Measurements from ENCODE around the gene LANCL3. TPM values are rescaled to one million over a fixed set of nuclear protein-coding genes. Genes with fewer than 3 reads are reported as not detected.
"Not testable (repeated sequence)": the region's sequence is repeated elsewhere in the genome, so short reads cannot be mapped to it uniquely, and the experiment has no call there.

The LANCL3 gene
- total RNA-seq: under 1 TPM; 0.02 to 0.53 TPM

DNA sequence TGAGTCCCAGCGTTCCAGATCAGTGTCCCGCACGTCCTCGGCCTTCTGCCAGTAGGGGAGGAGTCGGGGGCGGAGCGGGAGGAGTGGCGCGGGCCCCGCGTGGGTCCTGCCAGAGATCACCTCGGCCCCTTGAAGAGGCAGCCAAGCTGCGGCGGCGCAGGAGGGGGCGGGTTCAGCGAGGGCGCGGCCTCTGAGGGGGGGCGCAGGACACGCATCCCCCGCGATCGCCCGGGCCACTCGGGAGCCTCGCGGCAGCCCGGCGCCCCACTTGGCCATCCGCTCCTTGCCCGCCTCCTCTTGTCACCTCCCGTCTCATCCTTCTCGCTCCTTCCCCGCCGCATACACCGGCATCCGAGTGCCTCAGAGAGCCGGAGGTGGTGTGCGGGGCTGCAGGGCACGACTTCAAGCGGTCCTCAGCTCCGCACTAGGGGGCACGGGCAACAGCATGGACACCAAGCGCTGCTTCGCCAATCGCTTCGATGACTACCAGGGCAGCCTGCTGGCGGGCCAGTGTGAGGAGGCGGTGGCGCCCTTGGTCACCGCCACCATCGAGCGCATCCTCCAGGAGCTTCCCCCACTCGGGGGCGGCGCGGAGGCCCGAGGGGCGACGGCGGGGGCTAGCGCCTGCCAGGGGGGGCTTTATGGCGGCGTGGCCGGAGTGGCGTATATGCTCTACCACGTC is at the start of gene LANCL3:
TSS of gene LANCL3 (plus strand) at position 236 of the 682 bp plus-strand sequence. CDS start at position 446, 210 bp downstream.
- not testable (repeated sequence) for DNase-seq (ENCODE audit: low spot score in 2 of 2); H3K27ac Mint-ChIP-seq; H3K36me3 Mint-ChIP-seq; H3K9me3 Mint-ChIP-seq
- ATAC-seq: peak in 1 of 2 donors; percentile 34

DNA sequence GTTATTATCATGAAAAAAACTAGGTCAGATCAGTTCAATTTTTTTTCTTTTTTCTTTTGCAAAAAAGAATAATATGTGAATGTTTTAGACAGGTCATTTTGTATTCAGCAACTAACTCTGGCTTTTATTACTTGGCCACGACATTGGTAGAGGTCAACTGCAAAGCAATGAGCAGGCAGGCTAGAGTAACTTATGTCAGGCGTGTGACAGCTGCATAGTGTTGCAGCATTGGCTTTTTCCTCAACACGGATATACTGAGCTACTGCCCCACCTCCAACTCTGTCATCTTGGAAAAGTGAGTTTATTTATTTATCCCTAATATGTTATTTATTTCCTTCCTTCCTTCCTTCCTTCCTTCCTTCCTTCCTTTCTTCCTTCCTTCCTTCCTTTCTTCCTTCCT is 47.8 kb upstream of the LANCL3 start:
- not testable (repeated sequence) for H3K9me3 Mint-ChIP-seq; ATAC-seq; DNase-seq (ENCODE audit: low spot score in 2 of 2); H3K36me3 Mint-ChIP-seq; H3K27ac Mint-ChIP-seq

DNA sequence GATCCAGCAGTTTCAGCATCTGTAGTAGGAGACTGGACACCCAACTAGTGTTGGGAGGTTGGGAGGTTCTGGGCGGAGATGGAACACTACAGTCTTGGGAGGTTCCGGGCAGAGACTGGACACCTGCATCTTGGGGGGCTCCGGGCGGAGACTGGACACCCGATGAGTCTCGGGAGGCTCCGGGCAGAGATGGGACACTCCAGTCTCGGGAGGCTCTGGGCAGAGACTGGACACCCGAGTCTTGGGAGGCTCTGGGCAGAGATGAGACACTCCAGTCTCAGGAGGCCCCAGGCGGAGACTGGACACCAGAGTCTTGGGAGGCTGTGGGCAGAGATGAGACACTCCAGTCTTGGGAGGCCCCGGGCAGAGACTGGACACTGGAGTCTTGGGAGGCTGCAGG is 29.5 kb upstream of the LANCL3 start:
- no peak for ATAC-seq
- no peak overlapping the region for H3K27ac Mint-ChIP-seq
- DNase-seq (ENCODE audit: low spot score in 2 of 2): no peak
- H3K9me3 Mint-ChIP-seq: no peaks in the 10 kb centered on the region
- no peaks in the 10 kb centered on the region for H3K36me3 Mint-ChIP-seq

DNA sequence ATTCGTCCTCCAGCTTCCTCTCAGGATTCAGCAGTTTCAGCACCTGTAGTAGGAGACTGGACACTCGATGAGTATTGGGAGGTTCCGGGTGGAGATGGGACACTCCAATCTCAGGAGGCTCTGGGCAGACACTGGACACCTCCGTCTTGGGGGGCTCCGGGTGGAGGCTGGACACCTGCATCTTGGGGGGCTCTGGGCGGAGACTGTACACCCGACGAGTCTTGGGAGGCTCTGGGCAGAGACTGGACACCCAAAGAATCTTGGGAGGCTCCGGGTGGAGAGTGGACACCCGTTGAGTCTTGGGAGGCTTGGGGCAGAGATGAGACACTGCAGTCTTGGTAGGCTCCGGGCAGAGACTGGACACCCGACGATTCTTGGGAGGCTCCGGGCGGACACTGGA is 28.7 kb upstream of the LANCL3 start:
- DNase-seq (ENCODE audit: low spot score in 2 of 2): no peak
- Mint-ChIP-seq H3K9me3 (no peaks in the 10 kb centered on the region), H3K27ac (no peak overlapping the region), H3K36me3 (no peaks in the 10 kb centered on the region)
- no peak for ATAC-seq

DNA sequence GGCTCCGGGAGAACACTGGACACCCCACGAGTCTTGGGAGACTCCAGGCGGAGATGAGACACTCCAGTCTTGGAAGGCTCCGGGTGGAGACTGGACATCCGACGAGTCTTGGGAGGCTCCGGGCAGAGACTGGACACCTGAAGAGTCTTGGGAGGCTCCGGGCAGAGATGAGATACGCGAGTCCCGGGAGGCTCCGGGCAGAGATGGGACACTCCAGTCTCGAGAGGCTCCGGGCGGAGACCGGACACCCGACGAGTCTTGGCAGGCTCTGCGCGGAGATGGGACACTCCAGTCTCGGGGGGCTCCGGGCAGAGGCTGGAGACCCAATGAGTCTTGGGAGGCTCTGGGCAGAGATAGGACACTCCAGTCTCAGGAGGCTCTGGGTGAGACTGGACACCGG is 28.1 kb upstream of the LANCL3 start:
- DNase-seq (ENCODE audit: low spot score in 2 of 2) (no peak), ATAC-seq (no peak)
- Mint-ChIP-seq H3K27ac (no peak overlapping the region), H3K36me3 (no peaks in the 10 kb centered on the region), H3K9me3 (no peaks in the 10 kb centered on the region)

DNA sequence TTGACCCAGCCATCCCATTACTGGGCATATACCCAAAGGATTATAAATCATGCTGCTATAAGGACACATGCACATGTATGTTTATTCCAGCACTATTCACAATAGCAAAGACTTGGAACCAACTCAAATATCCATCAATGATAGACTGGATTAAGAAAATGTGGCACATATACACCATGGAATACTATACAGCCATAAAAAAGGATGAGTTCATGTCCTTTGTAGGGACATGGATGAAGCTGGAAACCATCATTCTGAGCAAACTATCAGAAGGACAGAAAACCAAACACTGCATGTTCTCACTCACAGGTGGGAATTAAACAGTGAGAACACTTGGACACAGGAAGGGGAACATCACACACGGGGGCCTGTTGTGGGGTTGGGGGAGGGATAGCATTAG is 26.9 kb upstream of the LANCL3 start:
- ATAC-seq; H3K27ac Mint-ChIP-seq; H3K9me3 Mint-ChIP-seq; DNase-seq (ENCODE audit: low spot score in 2 of 2); H3K36me3 Mint-ChIP-seq: not testable (repeated sequence)

DNA sequence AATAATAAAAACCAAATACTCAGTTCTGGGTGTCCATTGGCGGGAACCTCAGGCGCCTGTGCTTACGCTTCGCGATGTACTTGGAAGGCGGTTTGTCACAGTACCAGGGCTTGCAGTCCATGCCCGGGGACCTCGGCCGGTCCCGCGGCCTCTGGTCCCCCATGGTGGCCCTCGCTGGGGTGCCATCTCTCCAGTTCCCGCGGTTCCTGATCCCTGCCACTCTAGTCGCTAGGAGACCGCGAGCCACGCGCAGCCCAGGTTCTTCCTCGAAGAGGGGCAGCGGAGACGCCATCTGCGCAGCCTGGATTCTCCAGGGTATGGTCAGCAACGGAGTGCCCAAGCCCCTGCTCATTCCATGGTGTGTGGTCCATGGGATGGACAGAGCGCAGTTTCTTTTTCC is 26.4 kb upstream of the LANCL3 start:
- no peak for ATAC-seq
- Mint-ChIP-seq H3K36me3 (no peaks in the 10 kb centered on the region), H3K27ac (no peak overlapping the region), H3K9me3 (no peaks in the 10 kb centered on the region)
- DNase-seq (ENCODE audit: low spot score in 2 of 2): no peak

DNA sequence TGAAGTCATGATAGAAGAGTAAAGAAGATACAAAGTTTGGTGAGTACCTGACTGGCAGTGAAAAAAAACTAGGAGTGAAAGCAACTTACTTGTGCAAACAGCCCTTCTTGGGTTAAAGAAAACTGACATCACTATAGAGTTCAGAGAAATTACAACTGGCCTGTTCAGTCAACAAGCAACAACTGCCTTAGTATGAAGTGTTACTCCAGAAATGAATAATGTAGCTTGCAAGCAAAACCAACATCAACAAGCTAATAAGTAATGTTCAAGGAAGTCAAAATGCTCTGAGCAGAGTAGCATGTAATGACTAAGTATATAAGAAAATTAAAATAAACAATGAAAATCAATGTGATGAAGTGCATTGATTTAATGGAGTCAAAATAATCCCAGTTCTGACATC is 21.8 kb upstream of the LANCL3 start:
- peak in 1 of 2 donors; percentile 41 for ATAC-seq
- not testable (repeated sequence) for H3K9me3 Mint-ChIP-seq; H3K36me3 Mint-ChIP-seq; H3K27ac Mint-ChIP-seq; DNase-seq (ENCODE audit: low spot score in 2 of 2)

DNA sequence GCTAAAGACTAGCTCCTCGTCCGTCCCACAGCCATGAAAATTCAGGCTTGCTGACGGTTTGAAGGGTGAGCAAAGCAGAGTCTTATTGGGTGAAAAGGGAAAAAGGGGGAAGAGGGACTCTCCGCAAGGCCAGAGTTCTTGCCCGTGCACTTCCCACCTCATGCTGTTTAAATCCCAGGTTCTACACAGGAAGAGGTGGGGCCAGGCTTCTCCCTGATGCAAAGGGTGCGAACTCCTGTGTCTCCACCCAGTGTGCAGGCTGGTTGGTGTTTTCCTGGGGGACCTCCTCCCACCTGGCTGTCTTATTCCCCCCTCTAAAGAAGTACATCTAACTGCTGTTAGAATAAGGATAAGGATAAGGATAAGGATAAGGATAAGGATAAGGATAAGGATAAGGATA is 18.0 kb upstream of the LANCL3 start:
- Mint-ChIP-seq H3K27ac (no peak overlapping the region), H3K36me3 (no peaks in the 10 kb centered on the region), H3K9me3 (no peaks in the 10 kb centered on the region)
- ATAC-seq (no peak), DNase-seq (ENCODE audit: low spot score in 2 of 2) (no peak)

DNA sequence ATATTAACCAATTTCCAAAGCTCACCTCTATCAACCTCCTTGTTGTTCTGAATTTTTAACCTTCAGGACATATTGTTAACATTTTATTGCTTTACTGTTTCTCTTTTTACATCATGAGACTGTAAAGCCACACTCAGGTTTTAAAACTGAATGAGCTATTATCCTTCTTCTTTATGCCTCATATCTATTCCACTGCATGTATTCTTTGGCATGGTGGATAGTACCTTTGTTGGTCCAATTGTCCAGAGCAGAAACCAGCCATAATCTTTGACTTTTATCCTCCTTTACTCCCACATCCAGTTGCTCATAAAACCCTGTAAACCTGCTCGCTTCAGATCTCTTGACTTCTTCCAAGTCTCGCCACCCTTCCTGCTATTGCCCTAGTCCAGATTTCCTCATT is 6.2 kb upstream of the LANCL3 start:
- H3K36me3 Mint-ChIP-seq; H3K9me3 Mint-ChIP-seq; ATAC-seq; DNase-seq (ENCODE audit: low spot score in 2 of 2); H3K27ac Mint-ChIP-seq: not testable (repeated sequence)

DNA sequence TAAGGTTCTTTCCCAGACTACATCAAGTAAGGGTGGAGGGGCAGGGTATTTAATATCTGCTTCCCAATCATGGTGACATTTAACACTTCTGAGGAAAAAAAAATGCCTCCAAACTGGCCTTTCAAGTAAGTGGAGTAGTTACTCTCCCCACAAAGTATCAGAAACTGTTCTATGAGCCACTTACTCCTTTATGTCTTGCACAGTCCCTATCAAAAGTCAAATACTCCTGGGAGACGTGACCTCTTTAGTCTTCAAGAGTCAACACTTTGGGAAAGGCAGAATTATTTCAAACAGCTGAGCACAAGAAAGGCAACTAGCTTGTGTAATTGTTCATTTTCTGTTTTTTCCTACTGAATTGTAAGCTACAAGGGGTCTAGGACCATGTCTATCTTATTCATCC is 1.1 kb upstream of the LANCL3 start:
- not testable (repeated sequence) for H3K9me3 Mint-ChIP-seq; DNase-seq (ENCODE audit: low spot score in 2 of 2); ATAC-seq; H3K36me3 Mint-ChIP-seq; H3K27ac Mint-ChIP-seq

DNA sequence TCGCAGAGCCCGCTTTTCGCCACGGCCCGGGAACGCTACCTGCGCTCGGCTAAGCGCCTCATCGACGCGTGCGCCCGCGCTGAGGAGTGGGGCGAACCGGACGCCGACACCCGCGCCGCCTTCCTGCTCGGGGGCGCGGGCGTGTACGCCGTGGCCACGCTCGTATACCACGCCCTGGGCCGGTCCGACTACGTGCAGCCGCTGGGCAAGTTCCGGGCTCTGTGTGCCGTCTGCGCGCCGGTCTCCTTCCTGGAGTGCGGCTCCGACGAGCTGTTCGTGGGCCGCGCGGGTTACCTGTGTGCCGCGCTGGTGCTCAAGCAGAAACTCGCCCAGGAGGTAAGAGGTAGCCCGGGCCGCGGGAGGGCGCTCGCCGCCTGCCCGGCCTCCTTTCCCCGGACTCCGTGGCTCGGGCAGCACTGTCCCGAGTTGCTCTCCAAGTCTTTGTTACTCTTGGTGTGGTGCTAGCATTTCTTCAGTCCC is 687 bp downstream of the LANCL3 start:
- H3K27ac Mint-ChIP-seq, H3K36me3 Mint-ChIP-seq, H3K9me3 Mint-ChIP-seq: not testable (repeated sequence)
- DNase-seq (ENCODE audit: low spot score in 2 of 2): peak in 1 of 2 donors; percentile 8
- ATAC-seq: peak; percentile 18 to 82

DNA sequence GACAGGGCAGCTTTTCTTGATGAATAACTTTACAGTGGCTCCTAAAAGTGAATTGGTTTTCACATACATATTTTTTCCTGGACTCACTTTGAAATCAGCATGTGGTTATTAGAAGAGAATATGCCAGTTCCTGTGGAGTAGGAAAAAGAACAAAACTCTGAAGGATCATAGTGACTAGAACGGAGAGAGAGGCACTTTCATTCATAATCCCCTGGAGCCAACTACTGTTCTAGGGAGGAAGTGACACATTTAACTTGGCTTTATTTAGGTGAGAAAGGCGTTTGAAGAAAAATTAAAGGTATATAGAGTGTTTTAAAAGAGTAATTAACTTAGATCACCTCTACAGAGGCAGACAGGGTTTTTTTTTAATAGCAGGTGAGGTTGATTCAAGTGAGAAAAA is 1.7 kb downstream of the LANCL3 start:
- peak in 1 of 2 donors; percentile 25 for ATAC-seq
- not testable (repeated sequence) for H3K27ac Mint-ChIP-seq; H3K9me3 Mint-ChIP-seq; DNase-seq (ENCODE audit: low spot score in 2 of 2); H3K36me3 Mint-ChIP-seq

DNA sequence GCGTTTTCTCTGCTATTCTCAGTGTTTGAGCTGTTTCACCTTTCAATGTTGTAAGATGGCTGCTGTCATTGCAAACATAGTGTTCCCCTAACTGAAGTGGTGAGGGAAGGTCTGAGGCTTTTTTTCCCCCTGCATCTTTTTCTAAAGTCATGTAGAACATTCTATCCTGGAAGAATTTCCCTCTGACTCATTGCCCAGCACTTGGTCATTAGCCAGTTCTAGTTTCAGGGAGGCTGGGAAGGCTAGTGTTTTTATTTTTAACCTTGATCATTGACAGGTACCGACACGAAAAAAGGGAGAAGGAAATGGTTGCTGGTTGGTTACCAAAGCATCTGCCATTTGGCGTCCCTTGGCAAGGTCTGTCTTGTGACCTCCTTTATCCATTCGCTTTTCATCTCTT is 6.6 kb downstream of the LANCL3 start:
- ATAC-seq (no peak), DNase-seq (ENCODE audit: low spot score in 2 of 2) (no peak)
- no peaks in the 10 kb centered on the region for H3K9me3 Mint-ChIP-seq
- H3K27ac Mint-ChIP-seq: no peak overlapping the region
- no peaks in the 10 kb centered on the region for H3K36me3 Mint-ChIP-seq

DNA sequence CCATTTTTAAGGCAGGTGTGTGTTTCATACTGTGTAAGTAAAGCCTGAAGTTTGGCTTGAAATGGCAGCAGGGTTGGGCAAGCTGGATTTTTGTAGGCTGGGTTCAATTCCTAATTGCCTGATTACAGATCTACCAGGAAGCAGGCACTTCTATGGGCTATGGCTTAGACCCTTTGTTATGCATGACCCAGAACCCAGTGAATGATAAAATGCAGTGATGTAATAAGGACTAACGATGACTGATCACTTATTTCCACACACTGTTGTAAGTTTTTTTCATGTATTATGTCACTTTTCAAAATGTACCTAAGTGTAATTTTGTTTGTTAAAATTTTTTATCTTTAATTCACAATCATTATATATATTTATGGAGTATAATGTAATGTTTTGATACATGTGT is 8.6 kb downstream of the LANCL3 start:
- no peak for ATAC-seq
- Mint-ChIP-seq H3K36me3 (no peaks in the 10 kb centered on the region), H3K9me3 (no peaks in the 10 kb centered on the region), H3K27ac (no peak overlapping the region)
- DNase-seq (ENCODE audit: low spot score in 2 of 2): no peak

DNA sequence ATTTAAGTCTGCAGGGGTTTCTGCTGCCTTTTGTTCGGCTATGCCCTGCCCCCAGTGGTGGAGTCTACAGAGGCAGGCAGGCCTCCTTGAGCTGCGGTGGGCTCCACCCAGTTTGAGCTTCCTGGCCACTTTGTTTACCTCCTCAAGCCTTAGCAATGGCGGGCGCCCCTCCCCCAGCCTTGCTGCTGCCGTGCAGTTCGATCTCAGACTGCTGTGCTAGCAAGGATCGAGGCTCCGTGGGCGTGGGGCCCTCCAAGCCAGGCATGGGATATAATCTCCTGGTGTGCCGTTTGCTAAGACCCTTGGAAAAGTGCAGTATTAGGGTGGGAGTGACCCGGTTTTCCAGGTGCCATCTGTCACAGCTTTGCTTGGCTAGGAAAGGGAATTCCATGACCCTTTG is 15.9 kb downstream of the LANCL3 start:
- not testable (repeated sequence) for ATAC-seq; H3K9me3 Mint-ChIP-seq; H3K36me3 Mint-ChIP-seq; DNase-seq (ENCODE audit: low spot score in 2 of 2); H3K27ac Mint-ChIP-seq

DNA sequence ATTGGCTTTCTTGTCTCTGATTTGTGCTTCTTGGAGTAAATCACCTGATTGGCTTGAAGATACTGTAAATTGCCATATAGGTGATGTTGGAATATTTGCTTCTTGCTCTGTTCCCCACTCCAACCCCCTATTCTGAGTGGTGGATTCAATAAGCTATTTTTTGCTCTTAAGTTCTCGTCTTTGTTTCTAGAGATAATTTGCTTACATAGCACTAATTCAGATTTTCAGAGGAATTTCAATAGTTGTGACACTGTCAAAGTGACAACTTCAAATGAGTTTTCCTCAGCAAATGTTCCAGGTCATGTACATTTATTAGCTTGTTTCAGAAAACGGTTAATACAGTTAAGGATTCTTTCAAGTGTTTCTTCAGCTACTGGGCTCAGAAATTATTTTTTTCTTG is 18.6 kb downstream of the LANCL3 start:
- H3K36me3 Mint-ChIP-seq: no peaks in the 10 kb centered on the region
- DNase-seq (ENCODE audit: low spot score in 2 of 2): no peak
- H3K9me3 Mint-ChIP-seq: no peaks in the 10 kb centered on the region
- ATAC-seq: no peak
- no peak overlapping the region for H3K27ac Mint-ChIP-seq

DNA sequence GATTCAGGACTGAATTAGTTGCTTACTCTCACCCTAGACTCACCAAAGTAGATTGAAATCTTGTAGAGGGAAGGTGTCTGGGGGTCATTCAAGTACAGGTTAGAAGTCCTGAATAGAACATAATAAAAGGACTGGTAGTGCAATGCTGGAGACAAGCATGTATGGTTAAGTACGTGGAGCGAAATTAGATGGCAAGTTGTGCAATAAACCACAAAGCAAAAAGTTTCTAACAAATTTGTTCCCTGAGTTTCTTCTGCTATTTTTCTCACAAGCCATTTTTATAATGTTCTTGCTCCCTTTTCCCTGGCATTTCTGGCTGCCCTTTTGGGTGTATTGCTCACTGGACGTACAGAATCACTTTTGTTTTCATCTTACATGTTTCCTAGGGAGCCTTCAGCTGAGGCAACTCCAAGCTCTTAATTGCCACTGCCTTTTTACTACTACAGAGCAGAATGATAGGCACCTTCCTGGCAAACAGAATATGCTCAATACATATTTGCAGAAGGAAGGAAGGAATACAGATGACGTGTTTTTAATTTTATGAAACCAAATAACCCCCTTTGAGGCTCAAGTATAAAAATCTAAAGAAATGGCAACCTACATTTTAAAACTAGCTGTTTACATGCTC is 23.4 kb downstream of the LANCL3 start:
- no peak for ATAC-seq
- no peak for DNase-seq (ENCODE audit: low spot score in 2 of 2)
- H3K36me3 Mint-ChIP-seq: no peaks in the 10 kb centered on the region
- H3K9me3 Mint-ChIP-seq: no peaks in the 10 kb centered on the region
- no peak overlapping the region for H3K27ac Mint-ChIP-seq

All from activated naive CD4-positive, alpha-beta T cell treated with anti-CD3 and anti-CD28 coated beads, Interleukin-2, amount 50 U/mL, for 72 hours (primary cell).